ENCODE measurements around the gene REG3G. TPM values are rescaled to one million over a fixed set of nuclear protein-coding genes. Genes with fewer than 3 reads are reported as not detected.

The REG3G gene
- total RNA-seq, 4 donors from 2014 or later = not detected

GRCh38 chr2:79000008-79000576 lies 25.4 kb upstream of the REG3G start:
- no peaks in the 10 kb centered on the region for H3K9me3 ChIP-seq
- H3K4me1 ChIP-seq = no peaks in the 10 kb centered on the region
- no peak overlapping the region for H3K4me3 ChIP-seq
- H3K27me3 ChIP-seq = no peaks in the 10 kb centered on the region
- DNase-seq (ENCODE audit: low spot score in 2 of 2) = no peak
- 59% methylated on average over 4 of the region's 4 CpGs for WGBS
- TF ChIP-seq CTCF (IDR thresholded peaks at IDR 0.05) = no peak
- TF ChIP-seq POLR2A (IDR thresholded peaks at IDR 0.05) = no peak
- TF ChIP-seq EP300 (IDR thresholded peaks at IDR 0.05) = no peak
- TF ChIP-seq POLR2AphosphoS5 (IDR thresholded peaks at IDR 0.05) = no peak
- no peak overlapping the region for H3K27ac ChIP-seq
- H3K36me3 ChIP-seq = no peaks in the 10 kb centered on the region

- Histone ChIP-seq H3K9me3 (no peaks in the 10 kb centered on the region), H3K27ac (no peak overlapping the region), H3K36me3 (no peaks in the 10 kb centered on the region), H3K27me3 (no peaks in the 10 kb centered on the region), H3K4me1 (no peaks in the 10 kb centered on the region), H3K4me3 (no peak overlapping the region)
- 59% methylated on average over 1 of the region's 1 CpG for WGBS
- DNase-seq (ENCODE audit: low spot score in 2 of 2) = no peak
- TF ChIP-seq CTCF (IDR thresholded peaks at IDR 0.05) = no peak
- TF ChIP-seq POLR2AphosphoS5 (IDR thresholded peaks at IDR 0.05) = no peak
- no peak for TF ChIP-seq EP300 (IDR thresholded peaks at IDR 0.05)
- TF ChIP-seq POLR2A (IDR thresholded peaks at IDR 0.05) = no peak
Observed at GRCh38 chr2:79001285-79001684, 24.2 kb upstream of the REG3G start.

- Histone ChIP-seq H3K36me3 (no peaks in the 10 kb centered on the region), H3K27me3 (no peaks in the 10 kb centered on the region), H3K4me3 (no peak overlapping the region), H3K9me3 (no peaks in the 10 kb centered on the region), H3K4me1 (no peaks in the 10 kb centered on the region), H3K27ac (no peak overlapping the region)
- DNase-seq (ENCODE audit: low spot score in 2 of 2) = no peak
- TF ChIP-seq EP300 (IDR thresholded peaks at IDR 0.05) (no peak), POLR2A (IDR thresholded peaks at IDR 0.05) (no peak), POLR2AphosphoS5 (IDR thresholded peaks at IDR 0.05) (no peak), CTCF (IDR thresholded peaks at IDR 0.05) (no peak)
- WGBS = 47% methylated on average over 5 of the region's 5 CpGs
Observed at GRCh38 chr2:79004680-79005079, 20.8 kb upstream of the REG3G start.

GRCh38 chr2:79005216-79005615 lies 20.3 kb upstream of the REG3G start:
- DNase-seq (ENCODE audit: low spot score in 2 of 2) = no peak
- no peak overlapping the region for H3K27ac ChIP-seq
- 43% methylated on average over 3 of the region's 3 CpGs for WGBS
- no peak for TF ChIP-seq POLR2AphosphoS5 (IDR thresholded peaks at IDR 0.05)
- no peak for TF ChIP-seq CTCF (IDR thresholded peaks at IDR 0.05)
- no peak for TF ChIP-seq EP300 (IDR thresholded peaks at IDR 0.05)
- TF ChIP-seq POLR2A (IDR thresholded peaks at IDR 0.05) = no peak
- H3K4me3 ChIP-seq = no peak overlapping the region
- no peaks in the 10 kb centered on the region for H3K27me3 ChIP-seq
- H3K4me1 ChIP-seq = no peaks in the 10 kb centered on the region
- peaks cover 2% of the 10 kb centered on the region for H3K9me3 ChIP-seq
- H3K36me3 ChIP-seq = no peaks in the 10 kb centered on the region

GRCh38 chr2:79009388-79009787 lies 16.1 kb upstream of the REG3G start:
- H3K9me3 ChIP-seq = peaks cover 4% of the 10 kb centered on the region
- H3K27me3 ChIP-seq = no peaks in the 10 kb centered on the region
- no peak overlapping the region for H3K27ac ChIP-seq
- H3K36me3 ChIP-seq = no peaks in the 10 kb centered on the region
- no peak for DNase-seq (ENCODE audit: low spot score in 2 of 2)
- 81% methylated on average over 2 of the region's 2 CpGs for WGBS
- no peaks in the 10 kb centered on the region for H3K4me1 ChIP-seq
- TF ChIP-seq CTCF (IDR thresholded peaks at IDR 0.05) = no peak
- no peak for TF ChIP-seq EP300 (IDR thresholded peaks at IDR 0.05)
- no peak for TF ChIP-seq POLR2AphosphoS5 (IDR thresholded peaks at IDR 0.05)
- TF ChIP-seq POLR2A (IDR thresholded peaks at IDR 0.05) = no peak
- H3K4me3 ChIP-seq = no peak overlapping the region
